HepG2 (cell line): Measurements from ENCODE around the gene PRKCB. TPM values are rescaled to one million over a fixed set of nuclear protein-coding genes. Genes with fewer than 3 reads are reported as not detected.

Source experiments
- ATAC-seq: fragments of 200-7000 bp; cut with Tn5 transposase; 3 replicates; pipeline ENCODE4 v1.9.1; 2020; ENCODE audit warnings: mild to moderate bottlenecking, moderate library complexity
- BruUV-seq: library from RNA; stranded (reverse); fragments of 400-500 nt; replicated peaks from 2 replicates; lab custom pipeline; 2021; lab: Mats Ljungman, UMichigan
- CTCF ChIA-PET: fragments of 300-600 bp; formaldehyde crosslinking; extraction: SDS; loops from one replicate; lab custom pipeline; 2021; ENCODE audit warnings: low total read pairs, inconsistent platforms, low intra/inter-chr PET ratio; lab: Yijun Ruan, JAX
- POLR2A ChIA-PET: fragments of 350-600 bp; sonication (Branson Sonifier 250); formaldehyde crosslinking; loops from one replicate; lab custom pipeline; 2020; ENCODE audit warnings: antibody characterized with exemption, inconsistent platforms; lab: Yijun Ruan, JAX
- DNase-seq: peaks from one replicate; pipeline ENCODE4 v3.0.0-alpha.2; 2015; ENCODE audit warnings: low spot score
- FAIRE-seq: peaks from 3 replicates; lab custom pipeline; 2011; peaks lifted over from hg19 to GRCh38; lab: Jason Lieb, UNC
- H2AFZ ChIP-seq: one replicate; pipeline ENCODE4 v1.6.1; 2011; ENCODE audit warnings: low read length, inconsistent platforms
- H3K27ac ChIP-seq: fragments of 300-600 bp; 3 replicates; pipeline ENCODE4 v1.8.0; 2011; ENCODE audit warnings: mixed run types, mild to moderate bottlenecking, mixed read lengths, low read length, inconsistent platforms; ENCODE audit not compliant: insufficient read depth; ENCODE audit errors: extremely low read length
- H3K27me3 ChIP-seq, 2 experiments: fragments of 200-600 bp in 1 of 2; 2 replicates in 1 of 2; 3 replicates in 1 of 2; pipeline versions ENCODE4 v1.6.0 to v1.8.0; 2011; ENCODE audit warnings: low read length in 2 of 2, mild to moderate bottlenecking in 2 of 2, moderate library complexity in 2 of 2, inconsistent platforms in 1 of 2; ENCODE audit not compliant: insufficient read depth in 2 of 2, control insufficient read depth in 1 of 2
- H3K36me3 ChIP-seq, 2 experiments: fragments of 200-600 bp in 1 of 2; replicated peaks in 1 of 2; 2 replicates in 1 of 2; 3 replicates in 1 of 2; pipeline versions ENCODE4 v1.5.1 to v1.8.0; 2011; ENCODE audit warnings: low read length in 2 of 2, inconsistent platforms in 1 of 2; ENCODE audit not compliant: insufficient read depth in 2 of 2, control insufficient read depth in 1 of 2
- H3K4me1 ChIP-seq: 2 replicates; pipeline ENCODE4 v1.5.1; 2012; ENCODE audit warnings: low read length, inconsistent platforms; ENCODE audit not compliant: insufficient read depth
- H3K4me2 ChIP-seq: 2 replicates; pipeline ENCODE4 v1.6.0; 2011; ENCODE audit warnings: low read depth, low read length, inconsistent platforms
- H3K4me3 ChIP-seq, 3 experiments: fragments of 200-600 bp in 1 of 3; sonication (generic), shearing (Covaris generic) in 1 of 3; replicated peaks in 1 of 3; 2 replicates each; pipeline ENCODE4 v1.5.1; 2011 to 2016; ENCODE audit warnings: low read length in 3 of 3, inconsistent platforms in 2 of 3, low read depth in 2 of 3, mild to moderate bottlenecking in 2 of 3, control low read depth in 1 of 3, mixed read lengths in 1 of 3; ENCODE audit not compliant: insufficient read depth in 1 of 3
- H3K79me2 ChIP-seq: one replicate; pipeline ENCODE4 v1.6.1; 2011; ENCODE audit warnings: low read length, inconsistent platforms; ENCODE audit not compliant: insufficient read depth
- H3K9ac ChIP-seq: 2 replicates; pipeline ENCODE4 v1.6.0; 2011; ENCODE audit warnings: mild to moderate bottlenecking, low read depth, low read length, inconsistent platforms; ENCODE audit not compliant: insufficient read depth
- H3K9me3 ChIP-seq: 2 replicates; pipeline ENCODE4 v1.5.1; 2012; ENCODE audit warnings: mild to moderate bottlenecking, low read length
- H4K20me1 ChIP-seq: 2 replicates; pipeline ENCODE4 v1.6.0; 2011; ENCODE audit warnings: inconsistent platforms, mild to moderate bottlenecking, low read length, moderate library complexity; ENCODE audit not compliant: insufficient read depth
- E2F2 ChIP-seq: sonication (generic); formaldehyde crosslinking; IDR thresholded peaks from 2 replicates; pipeline ENCODE4 v1.4.0; 2020; ENCODE audit warnings: missing genetic modification reagents, borderline replicate concordance
- MAFK ChIP-seq, 2 experiments: IDR thresholded peaks in 1 of 2; conservative IDR thresholded peaks in 1 of 2; 2 replicates each; pipeline ENCODE4 v1.6.1; 2011; ENCODE audit warnings: improper control_type of control experiment in 2 of 2, low read length in 2 of 2
- NR2F1 ChIP-seq, 2 experiments: fragments of 450-650 bp in 1 of 2; formaldehyde crosslinking in 1 of 2; IDR thresholded peaks; 2 replicates each; pipeline versions ENCODE4 v1.5.0 to v1.6.1; 2016 to 2020; ENCODE audit warnings: mild to moderate bottlenecking in 1 of 2, missing compliant biosample characterization in 1 of 2, missing genetic modification reagents in 1 of 2, moderate library complexity in 1 of 2
- SRSF1 ChIP-seq: fragments of 200-400 bp; formaldehyde crosslinking; optimal IDR thresholded peaks from 2 replicates; pipeline ENCODE3; 2017; ENCODE audit warnings: mild to moderate bottlenecking, low read depth, low read length, moderate library complexity
- TCF7L2 ChIP-seq: IDR thresholded peaks from 2 replicates; pipeline ENCODE4 v1.6.1; 2011; ENCODE audit warnings: mild to moderate bottlenecking, low read depth, low read length, moderate library complexity
- ZNF24 ChIP-seq: fragments of 450-650 bp; IDR thresholded peaks from 2 replicates; pipeline ENCODE4 v1.6.1; 2017; ENCODE audit warnings: antibody characterized with exemption, mild to moderate bottlenecking
- ZNF253 ChIP-seq: sonication (generic); formaldehyde crosslinking; IDR thresholded peaks from 2 replicates; pipeline ENCODE4 v1.8.0; 2022; ENCODE audit warnings: mild to moderate bottlenecking, missing genetic modification reagents, borderline replicate concordance
- ZNF350 ChIP-seq: sonication (generic); formaldehyde crosslinking; IDR thresholded peaks from 2 replicates; pipeline ENCODE4 v1.4.0; 2020; ENCODE audit warnings: mild to moderate bottlenecking, low read depth, missing genetic modification reagents, borderline replicate concordance
- ZNF652 ChIP-seq: IDR thresholded peaks from 2 replicates; pipeline ENCODE4 v1.6.1; 2016; ENCODE audit warnings: low read depth, borderline replicate concordance
- WGBS: methylation state at CpG from one replicate; pipeline ENCODE4 v1.1.6; 2017; ENCODE audit warnings: low lambda C conversion rate; 5-methylcytosine and 5-hydroxymethylcytosine counted together
- in situ Hi-C: cut with HindIII; loops from 2 replicates; pipeline ENCODE4 v1.10.0; 2017; ENCODE audit warnings: low pct_unique_long_range_greater_than_20kb; ENCODE audit not compliant: extremely low pct_ligation_motif_present
- intact Hi-C: fragments of 100-400 bp; cut with micrococcal nuclease; formaldehyde crosslinking; loops from one replicate; pipeline ENCODE4 v1.10.0; 2022; ENCODE audit not compliant: unreplicated experiment
- polyA plus RNA-seq, 8 experiments: library from polyadenylated mRNA; depleted of rRNA in 3 of 8; stranded (reverse) in 7 of 8; unstranded in 1 of 8; fragments of >200 nt; fragmentation: Illumina TruSeq in 4 of 8; extraction: Trizol in 4 of 8; gene quantifications; 2 replicates each; pipeline versions ENCODE4 v1.2.1 to v1.2.3, GENCODE V29; 2011 to 2016; ENCODE audit warnings: low read depth in 4 of 8, missing spikeins in 1 of 8, mixed read lengths in 1 of 8; ENCODE audit not compliant: insufficient read depth in 1 of 8
- total RNA-seq, 5 experiments: library from RNA; depleted of rRNA; stranded (reverse); fragments of >200 nt; fragmentation: Illumina TruSeq; extraction: Trizol; gene quantifications; 2 replicates each; pipeline ENCODE4 v1.2.3, GENCODE V29; 2016; ENCODE audit warnings: low read depth in 1 of 5
- TF ChIP-seq, protein P1 (sequence below): sonication (generic); formaldehyde crosslinking; IDR thresholded peaks from 2 replicates; pipeline ENCODE4 v1.4.0; 2020; ENCODE audit warnings: mild to moderate bottlenecking, missing genetic modification reagents

The PRKCB gene
- total and polyA plus RNA-seq, 2 of the 13 experiments (the other 11 are each of a cell fraction or from before 2014, with no cell fraction given) = 0.01 TPM; not detected in 1

- TF ChIP-seq SRSF1 (no peak), ZNF652 (CRISPR knock-in tag) (no peak), ZNF350 (CRISPR knock-in tag) (no peak), ZNF253 (CRISPR knock-in tag) (no peak), ZNF24 (no peak), E2F2 (CRISPR knock-in tag) (no peak), MAFK (conservative IDR thresholded peaks at IDR 0.05 in 1 of 2, IDR thresholded peaks at IDR 0.05 in 1 of 2; ENCODE audit: low read length in 2 of 2) (no peak), TCF7L2 (no peak), NR2F1 (CRISPR knock-in tag; IDR thresholded peaks at IDR 0.05) (no peak)
- TF ChIP-seq, protein P1, sequence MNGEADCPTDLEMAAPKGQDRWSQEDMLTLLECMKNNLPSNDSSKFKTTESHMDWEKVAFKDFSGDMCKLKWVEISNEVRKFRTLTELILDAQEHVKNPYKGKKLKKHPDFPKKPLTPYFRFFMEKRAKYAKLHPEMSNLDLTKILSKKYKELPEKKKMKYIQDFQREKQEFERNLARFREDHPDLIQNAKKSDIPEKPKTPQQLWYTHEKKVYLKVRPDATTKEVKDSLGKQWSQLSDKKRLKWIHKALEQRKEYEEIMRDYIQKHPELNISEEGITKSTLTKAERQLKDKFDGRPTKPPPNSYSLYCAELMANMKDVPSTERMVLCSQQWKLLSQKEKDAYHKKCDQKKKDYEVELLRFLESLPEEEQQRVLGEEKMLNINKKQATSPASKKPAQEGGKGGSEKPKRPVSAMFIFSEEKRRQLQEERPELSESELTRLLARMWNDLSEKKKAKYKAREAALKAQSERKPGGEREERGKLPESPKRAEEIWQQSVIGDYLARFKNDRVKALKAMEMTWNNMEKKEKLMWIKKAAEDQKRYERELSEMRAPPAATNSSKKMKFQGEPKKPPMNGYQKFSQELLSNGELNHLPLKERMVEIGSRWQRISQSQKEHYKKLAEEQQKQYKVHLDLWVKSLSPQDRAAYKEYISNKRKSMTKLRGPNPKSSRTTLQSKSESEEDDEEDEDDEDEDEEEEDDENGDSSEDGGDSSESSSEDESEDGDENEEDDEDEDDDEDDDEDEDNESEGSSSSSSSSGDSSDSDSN (CRISPR knock-in tag) = no peak
- H3K4me3 ChIP-seq = no peak overlapping the region
- in situ Hi-C loops (no loop called here), intact Hi-C loops (no loop called here)
- no peak overlapping the region for H3K4me2 ChIP-seq
- H3K36me3 ChIP-seq = no peaks in the 10 kb centered on the region
- H3K27ac ChIP-seq = no peak overlapping the region
- no peak for FAIRE-seq
- no peak for ATAC-seq
- H4K20me1 ChIP-seq = no peaks in the 10 kb centered on the region
- no peaks in the 10 kb centered on the region for H3K79me2 ChIP-seq
- peaks cover 0 to 8% of the 10 kb centered on the region in 2 experiments; a peak in 4 of 5 replicates for H3K27me3 ChIP-seq
- CTCF ChIA-PET = no interaction called here
- WGBS = 22% methylated on average over 2 of the region's 2 CpGs
- no peak overlapping the region for H3K9ac ChIP-seq
- H3K9me3 ChIP-seq = no peaks in the 10 kb centered on the region
- POLR2A ChIA-PET = no interaction called here
- DNase-seq = no peak
- no peak overlapping the region for H2AFZ ChIP-seq
- no peaks in the 10 kb centered on the region for H3K4me1 ChIP-seq
- BruUV-seq = no TSS peak
Observed at GRCh38 chr16:23856251-23856709, 20.5 kb downstream of the PRKCB start.
